ENCODE data around the gene SMTNL2.

DNA sequence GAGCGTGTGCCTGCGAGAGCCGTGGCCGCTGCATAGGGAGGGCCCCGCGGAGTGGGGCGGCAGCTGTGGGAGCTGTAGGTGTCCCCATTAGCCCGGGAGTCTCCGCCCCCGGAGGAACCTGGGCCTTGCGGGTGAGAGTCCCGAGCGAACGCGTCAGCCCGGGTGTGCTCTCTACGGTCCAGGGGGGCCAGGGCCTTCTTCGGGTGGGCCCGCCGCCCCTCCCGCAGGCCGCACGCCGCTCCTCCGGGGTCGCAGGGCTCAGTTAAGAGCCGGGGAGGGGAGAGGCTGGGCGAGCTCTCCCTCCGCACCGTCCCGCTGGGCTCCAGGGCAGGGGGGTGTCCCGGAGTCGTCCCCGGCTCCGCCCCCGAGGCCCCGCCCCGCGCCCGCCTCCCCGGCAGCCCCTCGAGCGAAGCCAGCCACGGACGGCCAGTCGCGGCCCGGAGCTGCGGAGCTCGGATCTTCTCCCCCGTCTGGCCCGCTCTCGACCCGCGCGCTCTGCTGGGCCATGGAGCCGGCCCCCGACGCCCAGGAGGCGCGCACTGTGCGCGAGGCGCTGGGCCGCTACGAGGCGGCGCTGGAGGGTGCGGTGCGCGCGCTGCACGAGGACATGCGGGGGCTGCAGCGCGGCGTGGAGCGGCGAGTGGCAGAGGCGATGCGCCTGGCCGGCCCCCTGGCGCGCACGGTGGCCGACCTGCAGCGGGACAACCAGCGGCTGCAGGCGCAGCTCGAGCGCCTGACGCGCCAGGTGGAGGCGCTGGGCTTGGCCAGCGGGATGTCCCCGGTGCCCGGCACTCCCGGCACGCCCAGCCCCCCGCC is at the start of gene SMTNL2:
- no peak for TF ChIP-seq POLR2A (IDR thresholded peaks at IDR 0.05)
- TF ChIP-seq, protein P1, sequence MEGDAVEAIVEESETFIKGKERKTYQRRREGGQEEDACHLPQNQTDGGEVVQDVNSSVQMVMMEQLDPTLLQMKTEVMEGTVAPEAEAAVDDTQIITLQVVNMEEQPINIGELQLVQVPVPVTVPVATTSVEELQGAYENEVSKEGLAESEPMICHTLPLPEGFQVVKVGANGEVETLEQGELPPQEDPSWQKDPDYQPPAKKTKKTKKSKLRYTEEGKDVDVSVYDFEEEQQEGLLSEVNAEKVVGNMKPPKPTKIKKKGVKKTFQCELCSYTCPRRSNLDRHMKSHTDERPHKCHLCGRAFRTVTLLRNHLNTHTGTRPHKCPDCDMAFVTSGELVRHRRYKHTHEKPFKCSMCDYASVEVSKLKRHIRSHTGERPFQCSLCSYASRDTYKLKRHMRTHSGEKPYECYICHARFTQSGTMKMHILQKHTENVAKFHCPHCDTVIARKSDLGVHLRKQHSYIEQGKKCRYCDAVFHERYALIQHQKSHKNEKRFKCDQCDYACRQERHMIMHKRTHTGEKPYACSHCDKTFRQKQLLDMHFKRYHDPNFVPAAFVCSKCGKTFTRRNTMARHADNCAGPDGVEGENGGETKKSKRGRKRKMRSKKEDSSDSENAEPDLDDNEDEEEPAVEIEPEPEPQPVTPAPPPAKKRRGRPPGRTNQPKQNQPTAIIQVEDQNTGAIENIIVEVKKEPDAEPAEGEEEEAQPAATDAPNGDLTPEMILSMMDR (IDR thresholded peaks at IDR 0.05) = no peak

All from right lobe of liver (tissue), 4 donors.